H54 (cell line): ENCODE measurements around the gene CYP26A1.

Source experiments
- DNase-seq: peaks from one replicate; pipeline ENCODE4 v3.0.0; 2011; ENCODE audit warnings: low spot score, mixed read lengths; ENCODE audit not compliant: insufficient read length
- FAIRE-seq: peaks from 3 replicates; lab custom pipeline; 2011; peaks lifted over from hg19 to GRCh38; lab: Jason Lieb, UNC
- POLR2A ChIP-seq: IDR thresholded peaks from 2 replicates; pipeline ENCODE4 v1.6.1; 2011; ENCODE audit warnings: low read depth, mild to moderate bottlenecking, low read length

The CYP26A1 gene

GRCh38 chr10:93073539-93074146 lies at the start of gene CYP26A1:
Gene CYP26A1 (plus strand): TSS chr10:93073893. CDS start chr10:93073935, 42 bp downstream.
- no peak for FAIRE-seq
- no peak for DNase-seq
- TF ChIP-seq POLR2A: no peak

DNA sequence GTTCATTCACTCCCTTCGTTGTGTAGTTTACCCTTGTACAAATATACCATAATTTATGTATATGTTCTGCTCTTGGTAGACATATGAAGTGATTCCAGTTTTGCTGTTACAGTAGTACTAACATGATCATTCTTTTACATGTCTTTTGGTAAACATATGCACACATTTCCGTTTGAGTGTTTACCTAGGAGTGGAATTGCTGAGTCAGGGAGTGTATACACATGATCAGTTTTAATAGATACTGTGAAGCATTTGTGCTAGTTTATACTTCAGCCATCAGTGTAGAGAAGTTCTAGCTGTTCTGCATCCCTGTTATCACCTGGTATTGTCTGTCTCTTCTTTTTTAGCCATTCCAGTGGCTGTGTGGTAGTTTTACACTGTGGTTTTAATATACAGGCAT lies 47.6 kb upstream of the CYP26A1 start:
- no peak for DNase-seq
- FAIRE-seq: peak; percentile 86

DNA sequence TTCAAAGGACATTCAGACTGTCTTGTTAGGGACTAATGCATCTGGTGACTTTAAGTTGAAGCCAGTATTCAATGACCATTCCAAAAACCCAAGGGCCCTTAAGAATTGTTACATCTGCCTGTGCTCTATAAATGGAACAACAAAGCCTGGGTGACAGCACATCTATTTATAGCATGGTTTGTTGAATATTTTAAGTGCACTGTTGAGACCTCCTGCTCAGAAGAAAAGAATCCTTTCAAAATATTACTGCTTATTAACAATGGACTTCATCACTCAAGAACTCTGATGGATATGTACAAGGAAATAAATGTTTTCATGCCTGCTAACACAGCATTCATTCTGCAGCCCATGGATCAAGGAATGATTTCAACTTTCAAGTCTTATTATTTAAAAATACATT lies 46.2 kb upstream of the CYP26A1 start:
- no peak for FAIRE-seq
- DNase-seq: no peak
- no peak for TF ChIP-seq POLR2A

More for the DNA sequence above, 47.6 kb upstream of the CYP26A1 start:
- TF ChIP-seq POLR2A: no peak

DNA sequence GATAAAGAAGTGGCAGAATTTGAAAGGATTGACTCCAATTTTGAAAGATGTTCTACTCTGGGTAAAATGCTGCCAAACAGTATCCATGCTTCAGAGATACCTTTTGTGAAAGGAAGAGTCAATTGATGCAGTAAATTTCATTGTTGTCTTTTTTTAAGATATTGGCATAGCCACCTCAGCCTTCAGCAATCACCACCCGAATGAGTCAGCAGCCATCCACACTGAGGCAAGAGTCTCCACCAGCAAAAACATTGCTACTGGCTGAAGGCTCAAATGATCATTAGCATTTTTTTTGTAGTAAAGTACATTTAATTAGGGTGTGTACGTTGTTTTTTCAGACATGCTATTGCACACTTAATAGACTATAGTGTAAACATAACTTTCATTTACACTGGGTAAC lies 44.8 kb upstream of the CYP26A1 start:
- FAIRE-seq: peak; percentile 99
- no peak for DNase-seq
- no peak for TF ChIP-seq POLR2A

DNA sequence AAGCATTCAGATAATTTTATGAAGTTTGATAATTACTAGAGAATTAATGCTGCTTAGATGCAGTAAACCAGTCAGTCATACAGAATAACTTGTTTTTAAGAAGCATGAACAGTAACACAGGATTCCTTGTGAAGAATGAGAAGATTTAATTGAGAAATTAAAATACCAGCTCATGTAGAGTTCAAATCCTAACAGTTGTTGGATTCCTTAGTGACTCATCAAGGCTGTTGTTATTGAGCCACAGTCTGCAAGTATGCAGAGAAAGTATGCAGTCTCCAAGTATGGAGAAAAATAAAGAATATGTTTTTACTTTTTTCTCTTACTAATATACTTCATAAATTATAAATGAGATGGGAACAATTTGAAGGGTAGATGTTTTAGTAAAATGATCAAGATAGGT lies 43.3 kb upstream of the CYP26A1 start:
- DNase-seq (peak; percentile 50), FAIRE-seq (peak; percentile 95)
- TF ChIP-seq POLR2A: no peak

GRCh38 chr10:93032105-93032808 lies 41.4 kb upstream of the CYP26A1 start:
- TF ChIP-seq POLR2A: no peak
- DNase-seq (no peak), FAIRE-seq (peak; percentile 69)

DNA sequence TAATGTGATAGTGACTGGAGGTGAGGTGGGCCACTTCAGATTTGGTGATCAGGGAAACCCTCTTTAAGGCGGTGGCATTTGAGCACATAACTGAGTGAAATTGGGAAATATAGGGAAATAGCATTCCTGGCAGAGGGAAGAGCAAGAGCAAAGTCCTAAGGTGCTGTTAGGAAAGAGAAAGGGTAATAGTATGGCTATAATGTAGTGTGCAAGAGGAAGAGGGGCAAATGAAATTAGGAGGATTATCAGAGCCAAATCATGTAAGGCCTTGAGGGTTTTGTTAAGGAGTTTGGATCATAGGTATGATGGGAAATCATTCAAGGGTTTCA lies 40.9 kb upstream of the CYP26A1 start:
- TF ChIP-seq POLR2A: no peak
- DNase-seq (no peak), FAIRE-seq (peak; percentile 20)

GRCh38 chr10:93034426-93034825 lies 39.3 kb upstream of the CYP26A1 start:
- TF ChIP-seq POLR2A: no peak
- FAIRE-seq (no peak), DNase-seq (no peak)

GRCh38 chr10:93039110-93039509 lies 34.6 kb upstream of the CYP26A1 start:
- DNase-seq (no peak), FAIRE-seq (no peak)
- no peak for TF ChIP-seq POLR2A

DNA sequence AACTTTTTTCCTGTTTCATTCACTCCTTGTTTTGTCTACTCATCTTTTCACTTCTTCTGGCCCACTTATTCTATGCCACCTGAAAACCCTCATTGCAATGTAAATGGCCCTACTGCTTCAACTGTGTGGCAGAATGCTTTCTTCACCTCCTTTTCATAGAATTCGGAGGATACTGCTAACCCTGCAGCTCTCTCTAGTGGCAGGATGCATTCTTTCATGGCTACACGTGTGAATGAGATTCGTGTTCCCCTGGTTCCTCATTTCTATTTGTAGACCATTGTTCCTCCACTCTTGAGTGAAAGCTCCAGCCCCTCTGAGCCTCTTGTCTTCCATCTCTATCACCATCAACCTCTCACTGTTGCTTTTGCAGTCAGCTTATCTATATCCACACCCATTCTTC lies 34.0 kb upstream of the CYP26A1 start:
- DNase-seq: no peak
- peak; percentile 94 for FAIRE-seq
- TF ChIP-seq POLR2A: no peak

DNA sequence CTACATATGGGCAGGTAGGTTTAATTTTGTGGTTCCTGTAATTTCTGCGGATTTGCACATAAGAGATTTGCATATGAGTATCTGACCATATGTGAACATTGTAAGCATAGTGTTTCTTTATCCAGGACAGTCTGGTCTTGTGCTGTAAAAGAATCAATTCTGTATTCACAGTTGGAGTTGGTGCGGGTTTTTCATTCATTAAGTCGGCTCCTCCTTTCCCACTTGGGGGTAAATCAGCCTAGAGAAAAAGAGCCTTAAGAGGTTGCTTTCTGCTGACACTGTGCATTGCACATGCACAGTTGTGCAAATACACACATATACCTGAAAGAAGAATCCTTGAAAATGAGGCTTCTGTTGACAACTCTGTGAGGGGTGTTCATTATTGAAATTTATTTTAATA lies 19.2 kb upstream of the CYP26A1 start:
- no peak for TF ChIP-seq POLR2A
- DNase-seq (no peak), FAIRE-seq (no peak)

GRCh38 chr10:93058139-93058538 lies 15.6 kb upstream of the CYP26A1 start:
- peak; percentile 66 for FAIRE-seq
- no peak for DNase-seq

GRCh38 chr10:93059975-93060886 lies 13.5 kb upstream of the CYP26A1 start, which contains the start of gene CYP26C1:
Gene CYP26C1 (plus strand): TSS chr10:93060798. CDS start chr10:93061264, 466 bp downstream.
- no peak for DNase-seq
- TF ChIP-seq POLR2A: no peak
- FAIRE-seq: no peak

More at GRCh38 chr10:93058139-93058538, 15.6 kb upstream of the CYP26A1 start:
- no peak for TF ChIP-seq POLR2A
